Left colon (tissue), 2 donors: ENCODE data around the gene ARHGEF28. TPM values are rescaled to one million over a fixed set of nuclear protein-coding genes. Genes with fewer than 3 reads are reported as not detected.

Experiments used
- ATAC-seq: fragments of 200-7000 bp; cut with Tn5 transposase; one replicate; pipeline ENCODE4 v1.9.1; 2020; ENCODE audit warnings: mild to moderate bottlenecking, moderate library complexity
- DNase-seq, 2 donors: peaks; one replicate each; pipeline ENCODE4 v3.0.0-alpha.2; 2020
- intact Hi-C, 2 donors: fragments of 100-400 bp; cut with DNase I in 1 of 2; cut with micrococcal nuclease in 1 of 2; formaldehyde crosslinking; loops; one replicate each; pipeline versions ENCODE4 v1.11.2 to v1.14.0; 2022; cut with DNase I, micrococcal nuclease
- long read RNA-seq: library from polyadenylated mRNA; unstranded; transcript quantifications from one replicate; pipeline ENCODE4 v2.0.0, GENCODE V29; 2021
- total RNA-seq, 2 donors: library from RNA; stranded (reverse); fragmentation: NEBNext Ultra II Directional; extraction: Animal tissue kit (Norgen Biotek cat#: 25700); gene quantifications; one replicate each; pipeline ENCODE4 v1.2.1, GENCODE V29; 2021
- donor health status: DM: no; HTN: no; CAD: no.
- donor health status: DM: yes; HTN: yes; CAD: no.

Gene ARHGEF28
- total RNA-seq: 10 to 100 TPM in 1 of 2 donors, 1 to 10 TPM in 1; 9.5 to 13.5 TPM
- long read RNA-seq, partial matches to known transcripts: 8 of 8 reads
- long read RNA-seq, other reads (novel, unspliced or antisense): 0 of 8 reads

GRCh38 chr5:73625944-73626811 lies at the start of gene ARHGEF28:
Gene ARHGEF28, plus strand, starts transcription at chr5:73626196. Its CDS starts 58,656 bp downstream, at chr5:73684852.
- intact Hi-C loops: no loop called here
- peak; percentile 75 to 80 for DNase-seq
- ATAC-seq: peak; percentile 90

GRCh38 chr5:73582285-73583145 lies 43.5 kb upstream of the ARHGEF28 start:
- ATAC-seq: no peak
- intact Hi-C loops: no loop called here

GRCh38 chr5:73587923-73588322 lies 38.1 kb upstream of the ARHGEF28 start:
- ATAC-seq (no peak), DNase-seq (no peak)
- intact Hi-C loops: no loop called here

More at GRCh38 chr5:73582285-73583145, 43.5 kb upstream of the ARHGEF28 start:
- DNase-seq: no peak

- intact Hi-C loops: loop anchor here in 1 of 2 donors (2.0 kb wide), 1 partner anchor 202 kb away; no protein-coding TSS in a partner anchor
- peak; percentile 81 for ATAC-seq
- no peak for DNase-seq
Measured at GRCh38 chr5:73591102-73591695, 34.8 kb upstream of the ARHGEF28 start.

GRCh38 chr5:73591698-73592501 lies 34.1 kb upstream of the ARHGEF28 start:
- intact Hi-C loops: loop anchor here in 1 of 2 donors (2.0 kb wide), 1 partner anchor 201 kb away; no protein-coding TSS in a partner anchor
- ATAC-seq: no peak
- DNase-seq: no peak

GRCh38 chr5:73592551-73592950 lies 33.4 kb upstream of the ARHGEF28 start:
- ATAC-seq: no peak
- intact Hi-C loops: no loop called here
- no peak for DNase-seq

GRCh38 chr5:73596705-73597328 lies 29.2 kb upstream of the ARHGEF28 start:
- intact Hi-C loops: no loop called here
- DNase-seq (peak in 1 of 2 donors; percentile 10), ATAC-seq (peak; percentile 53)

- DNase-seq (no peak), ATAC-seq (no peak)
- intact Hi-C loops: no loop called here
Measured at GRCh38 chr5:73599380-73599779, 26.6 kb upstream of the ARHGEF28 start.

- DNase-seq (no peak), ATAC-seq (no peak)
- intact Hi-C loops: no loop called here
Measured at GRCh38 chr5:73603998-73604397, 22.0 kb upstream of the ARHGEF28 start.

GRCh38 chr5:73605223-73606087 lies 20.5 kb upstream of the ARHGEF28 start:
- intact Hi-C loops: no loop called here
- peak; percentile 32 to 71 for DNase-seq
- peak; percentile 100 for ATAC-seq

GRCh38 chr5:73606206-73606753 lies 19.7 kb upstream of the ARHGEF28 start:
- DNase-seq (no peak), ATAC-seq (peak; percentile 18)
- intact Hi-C loops: no loop called here

- intact Hi-C loops: no loop called here
- ATAC-seq: no peak
- no peak for DNase-seq
Measured at GRCh38 chr5:73607228-73607627, 18.8 kb upstream of the ARHGEF28 start.

- intact Hi-C loops: no loop called here
- ATAC-seq: peak; percentile 47
- no peak for DNase-seq
Measured at GRCh38 chr5:73612799-73613198, 13.2 kb upstream of the ARHGEF28 start.

GRCh38 chr5:73615085-73615484 lies 10.9 kb upstream of the ARHGEF28 start:
- no peak for DNase-seq
- intact Hi-C loops: no loop called here
- peak; percentile 76 for ATAC-seq

GRCh38 chr5:73615947-73616346 lies 10.0 kb upstream of the ARHGEF28 start:
- no peak for ATAC-seq
- intact Hi-C loops: no loop called here
- no peak for DNase-seq

GRCh38 chr5:73617510-73618279 lies 8.3 kb upstream of the ARHGEF28 start:
- peak; percentile 91 for ATAC-seq
- intact Hi-C loops: no loop called here
- DNase-seq: no peak
